ENCODE measurements around the gene RPS21.

- TF ChIP-seq, protein P1, sequence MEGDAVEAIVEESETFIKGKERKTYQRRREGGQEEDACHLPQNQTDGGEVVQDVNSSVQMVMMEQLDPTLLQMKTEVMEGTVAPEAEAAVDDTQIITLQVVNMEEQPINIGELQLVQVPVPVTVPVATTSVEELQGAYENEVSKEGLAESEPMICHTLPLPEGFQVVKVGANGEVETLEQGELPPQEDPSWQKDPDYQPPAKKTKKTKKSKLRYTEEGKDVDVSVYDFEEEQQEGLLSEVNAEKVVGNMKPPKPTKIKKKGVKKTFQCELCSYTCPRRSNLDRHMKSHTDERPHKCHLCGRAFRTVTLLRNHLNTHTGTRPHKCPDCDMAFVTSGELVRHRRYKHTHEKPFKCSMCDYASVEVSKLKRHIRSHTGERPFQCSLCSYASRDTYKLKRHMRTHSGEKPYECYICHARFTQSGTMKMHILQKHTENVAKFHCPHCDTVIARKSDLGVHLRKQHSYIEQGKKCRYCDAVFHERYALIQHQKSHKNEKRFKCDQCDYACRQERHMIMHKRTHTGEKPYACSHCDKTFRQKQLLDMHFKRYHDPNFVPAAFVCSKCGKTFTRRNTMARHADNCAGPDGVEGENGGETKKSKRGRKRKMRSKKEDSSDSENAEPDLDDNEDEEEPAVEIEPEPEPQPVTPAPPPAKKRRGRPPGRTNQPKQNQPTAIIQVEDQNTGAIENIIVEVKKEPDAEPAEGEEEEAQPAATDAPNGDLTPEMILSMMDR (IDR thresholded peaks at IDR 0.05) = no peak
- no peak for TF ChIP-seq POLR2AphosphoS5 (IDR thresholded peaks at IDR 0.05)
- no peak for TF ChIP-seq POLR2A (IDR thresholded peaks at IDR 0.05)
Observed at GRCh38 chr20:62398120-62398821, 11.4 kb downstream of the RPS21 start.
